BLaER1 treated with 17β-estradiol and CSF1 and Interleukin-3, amounts not matched to agents 10 nM and 100 nM (cell line): ENCODE results near the gene AHDC1.
A peak's percentile ranks its signal among the peaks of the same experiment; 100 is the strongest.

ENCODE experiments used
- H3K27ac ChIP-seq, 11 experiments: shearing (Covaris generic); formaldehyde crosslinking; 2 replicates each; pipeline ENCODE4 v1.8.1; 2022
- H3K27me3 ChIP-seq, 11 experiments: shearing (Covaris generic); formaldehyde crosslinking; 2 replicates each; pipeline ENCODE4 v1.8.1; 2022
- H3K36me3 ChIP-seq, 11 experiments: shearing (Covaris generic); formaldehyde crosslinking; 2 replicates each; pipeline ENCODE4 v1.8.1; 2022
- H3K4me1 ChIP-seq, 10 experiments: shearing (Covaris generic); formaldehyde crosslinking; 2 replicates each; pipeline ENCODE4 v1.8.1; 2022
- H3K4me2 ChIP-seq, 11 experiments: shearing (Covaris generic); formaldehyde crosslinking; 2 replicates each; pipeline ENCODE4 v1.8.1; 2022
- H3K4me3 ChIP-seq, 10 experiments: shearing (Covaris generic); formaldehyde crosslinking; 2 replicates each; pipeline ENCODE4 v1.8.1; 2022
- H3K9ac ChIP-seq, 11 experiments: shearing (Covaris generic); formaldehyde crosslinking; 2 replicates each; pipeline ENCODE4 v1.8.1; 2022
- H3K9me3 ChIP-seq, 11 experiments: shearing (Covaris generic); formaldehyde crosslinking; replicated peaks in 1 of 11; 2 replicates each; pipeline ENCODE4 v1.8.1; 2022
- H4K20me1 ChIP-seq, 11 experiments: shearing (Covaris generic); formaldehyde crosslinking; 2 replicates each; pipeline ENCODE4 v1.8.1; 2022
- Cebpa-rat ChIP-seq, 11 experiments: shearing (Covaris generic); IDR thresholded peaks; 2 replicates each; pipeline ENCODE4 v1.8.1; 2022

The AHDC1 gene

DNA sequence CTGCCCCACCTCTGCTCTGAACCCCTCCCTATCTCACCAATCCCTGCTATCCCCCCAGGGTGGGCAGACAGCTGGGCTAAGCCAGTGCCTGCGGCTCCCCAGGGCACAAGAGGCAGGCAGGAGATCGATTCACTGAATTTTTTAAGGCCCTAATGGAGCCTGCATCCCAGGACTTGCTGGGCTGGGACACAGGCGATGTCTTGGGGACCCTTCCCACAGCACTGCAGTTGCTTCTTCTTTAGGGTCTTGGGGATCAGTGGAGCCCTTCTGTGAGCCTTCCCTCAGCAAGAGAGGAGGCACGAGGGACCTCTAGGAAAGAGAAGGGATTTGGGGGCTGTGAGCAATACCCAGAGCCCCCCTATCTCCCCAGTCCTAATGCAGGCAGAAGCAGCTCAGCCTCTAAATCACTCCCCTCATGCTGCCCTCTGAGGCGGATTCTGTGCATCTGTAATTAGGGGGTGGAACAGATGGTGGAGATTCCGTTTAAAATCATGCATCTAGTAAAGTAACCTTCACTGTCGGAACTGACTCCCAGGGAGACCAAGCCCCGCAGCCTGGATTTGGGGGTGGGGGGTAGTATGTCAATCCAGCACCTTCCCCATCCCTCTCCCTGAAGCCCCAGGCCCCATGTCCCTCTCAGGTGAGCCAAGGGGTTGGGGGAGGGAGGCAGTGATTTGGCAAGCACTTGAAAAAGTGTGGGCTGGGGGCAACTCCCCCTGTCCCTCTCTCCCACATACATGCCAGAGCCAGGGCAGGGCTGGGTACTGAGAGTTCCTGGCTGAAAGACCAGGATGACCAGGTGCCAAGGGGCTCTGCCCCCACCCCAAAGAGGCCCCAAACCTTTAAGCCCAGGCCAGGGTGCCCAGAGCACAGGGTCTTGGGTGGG is 10.0 kb downstream of the AHDC1 start:
- peaks cover 92 to 100% (median 99%) of the 10 kb centered on the region in 10 experiments for H3K4me1 ChIP-seq
- no peak for TF ChIP-seq Cebpa-rat (IDR thresholded peaks at IDR 0.05)

DNA sequence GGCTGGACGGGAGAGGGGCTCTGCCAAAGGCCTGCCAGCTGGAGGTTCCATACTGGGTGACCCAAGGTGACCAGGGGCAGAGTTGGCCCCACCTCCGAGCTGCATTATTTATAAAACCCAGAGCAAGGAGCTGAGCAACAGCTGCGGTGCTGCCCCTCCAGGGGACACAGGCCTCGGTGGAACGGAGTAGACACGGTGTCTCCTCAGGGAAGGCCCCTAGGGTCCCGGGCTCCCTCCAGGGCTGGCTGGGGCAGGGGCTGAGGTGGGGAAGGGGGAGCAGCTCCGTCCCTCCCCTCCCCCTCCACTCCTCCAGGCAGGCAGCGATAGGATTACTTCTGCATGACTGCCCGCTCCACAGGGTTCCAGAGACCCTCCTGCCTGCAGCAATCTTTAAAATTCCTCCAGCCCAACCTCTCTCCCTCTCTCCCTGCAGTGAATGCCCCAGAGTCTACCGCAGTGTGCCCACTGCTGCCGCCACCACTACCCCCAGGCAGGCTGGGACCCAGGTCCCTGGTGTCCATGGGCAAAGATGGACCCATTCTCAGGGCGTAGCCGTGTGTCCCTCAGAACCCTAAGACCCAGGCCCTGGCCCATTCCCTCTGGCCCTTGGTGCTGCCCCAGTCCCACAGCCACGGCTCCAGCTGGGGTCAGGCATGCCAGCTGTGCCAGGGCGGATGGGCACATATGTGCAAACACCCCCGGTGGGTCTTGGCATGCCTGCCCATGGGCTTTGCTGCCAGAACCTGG is 10.8 kb downstream of the AHDC1 start:
- Histone ChIP-seq H3K27me3 (no peaks in the 10 kb centered on the region), H3K36me3 (peaks cover 2 to 57% (median 28%) of the 10 kb centered on the region in 11 experiments; a peak in 18 of 22 replicates), H3K4me1 (peaks cover 84 to 100% (median 94%) of the 10 kb centered on the region in 10 experiments), H3K4me2 (peak overlapping the region; percentile 87 to 100 (median 97); a peak in 21 of 22 replicates), H3K9ac (peak overlapping the region in 10 of 11 experiments; percentile 27 to 65 (median 51); a peak in 19 of 22 replicates), H4K20me1 (peaks cover 99 to 100% (median 100%) of the 10 kb centered on the region in 11 experiments), H3K9me3 (no peaks in the 10 kb centered on the region), H3K4me3 (no peak overlapping the region; a peak in 2 of 20 replicates), H3K27ac (peak overlapping the region in 8 of 11 experiments; percentile 0 to 69 (median 45); a peak in 13 of 22 replicates)
- no peak for TF ChIP-seq Cebpa-rat (IDR thresholded peaks at IDR 0.05)

More for the DNA sequence above, 10.0 kb downstream of the AHDC1 start:
- Histone ChIP-seq H3K27ac (peak overlapping the region in 8 of 11 experiments; percentile 0 to 69 (median 36); a peak in 10 of 22 replicates), H3K4me2 (peak overlapping the region; percentile 87 to 100 (median 97)), H3K36me3 (peaks cover 0 to 49% (median 20%) of the 10 kb centered on the region in 11 experiments; a peak in 15 of 22 replicates), H4K20me1 (peaks cover 99 to 100% (median 100%) of the 10 kb centered on the region in 11 experiments), H3K4me3 (no peak overlapping the region; a peak in 1 of 20 replicates), H3K9me3 (no peaks in the 10 kb centered on the region), H3K27me3 (no peaks in the 10 kb centered on the region), H3K9ac (peak overlapping the region in 10 of 11 experiments; percentile 16 to 65 (median 51); a peak in 20 of 22 replicates)

DNA sequence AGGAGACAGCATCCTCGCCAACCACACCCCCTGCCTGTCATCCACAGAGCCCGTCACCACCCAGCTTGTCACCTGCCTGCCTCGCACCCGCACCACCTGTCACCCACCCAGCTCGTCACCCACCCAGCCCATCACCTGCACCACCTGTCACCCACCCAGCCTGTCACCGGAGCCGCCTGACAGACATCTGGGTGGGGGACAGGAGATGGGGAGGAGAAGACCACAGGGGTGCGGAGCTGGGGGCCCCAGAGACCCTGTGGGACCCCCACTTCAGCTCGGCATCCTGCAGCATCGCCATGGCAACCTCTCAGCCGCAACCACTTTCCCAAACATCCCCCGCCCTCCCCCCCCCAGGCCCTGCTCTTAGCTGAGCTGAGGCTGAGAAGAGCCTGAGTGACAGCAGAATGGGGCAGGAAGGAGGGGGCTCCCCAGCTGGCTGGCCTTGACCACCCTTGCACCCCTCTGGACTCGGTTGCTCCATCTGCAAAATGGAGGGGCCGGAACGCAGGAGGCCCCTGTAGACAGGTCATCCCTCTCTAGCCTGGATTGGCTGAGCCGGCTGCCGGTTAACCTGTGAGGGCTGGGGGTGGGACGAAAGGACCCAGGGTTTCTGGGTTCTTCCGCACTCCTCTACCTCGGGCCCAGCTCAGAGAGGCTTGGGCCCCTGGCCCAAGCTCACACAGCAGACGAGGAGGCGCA is 11.6 kb downstream of the AHDC1 start:
- Histone ChIP-seq H3K4me3 (no peak overlapping the region), H3K36me3 (peaks cover 8 to 64% (median 34%) of the 10 kb centered on the region in 11 experiments; a peak in 19 of 22 replicates), H3K27me3 (no peaks in the 10 kb centered on the region), H3K9ac (peak overlapping the region in 7 of 11 experiments; percentile 27 to 65 (median 56); a peak in 8 of 22 replicates), H3K4me1 (peaks cover 77 to 100% (median 89%) of the 10 kb centered on the region in 10 experiments), H3K27ac (peak overlapping the region in 6 of 11 experiments; percentile 27 to 69 (median 50); a peak in 8 of 22 replicates), H3K4me2 (peak overlapping the region; percentile 87 to 100 (median 97); a peak in 21 of 22 replicates), H4K20me1 (peaks cover 99 to 100% (median 100%) of the 10 kb centered on the region in 11 experiments), H3K9me3 (no peaks in the 10 kb centered on the region)
- TF ChIP-seq Cebpa-rat (IDR thresholded peaks at IDR 0.05): no peak

DNA sequence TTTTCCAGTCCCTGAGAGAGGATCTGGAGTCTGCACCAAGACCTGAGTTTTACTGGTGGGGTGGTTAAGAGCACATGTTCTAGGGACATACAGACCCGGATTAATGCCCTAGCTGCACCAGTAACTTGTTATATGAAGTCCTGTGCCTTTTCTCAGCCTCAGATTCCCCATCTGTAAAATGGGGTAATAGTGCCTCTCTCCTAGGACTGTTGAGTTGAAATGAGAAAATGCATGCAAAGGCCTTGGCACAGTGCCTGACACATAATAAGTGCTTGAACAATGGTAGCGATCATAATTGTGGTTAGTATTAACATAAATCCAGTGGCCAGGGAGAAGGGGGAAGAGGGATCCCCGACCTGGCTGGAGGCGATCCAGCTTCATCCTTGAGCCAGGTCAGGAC is 12.3 kb downstream of the AHDC1 start:
- Histone ChIP-seq H4K20me1 (peaks cover 99 to 100% (median 100%) of the 10 kb centered on the region in 11 experiments), H3K9ac (peak overlapping the region in 7 of 11 experiments; percentile 7 to 53 (median 16); a peak in 6 of 22 replicates), H3K36me3 (peaks cover 8 to 72% (median 42%) of the 10 kb centered on the region in 11 experiments; a peak in 20 of 22 replicates), H3K4me2 (peak overlapping the region; percentile 74 to 91 (median 88)), H3K27me3 (no peaks in the 10 kb centered on the region), H3K27ac (peak overlapping the region in 5 of 11 experiments; percentile 10 to 55 (median 13); a peak in 2 of 22 replicates), H3K4me3 (no peak overlapping the region), H3K9me3 (no peaks in the 10 kb centered on the region), H3K4me1 (peaks cover 69 to 100% (median 87%) of the 10 kb centered on the region in 10 experiments)
- TF ChIP-seq Cebpa-rat (IDR thresholded peaks at IDR 0.05): no peak

DNA sequence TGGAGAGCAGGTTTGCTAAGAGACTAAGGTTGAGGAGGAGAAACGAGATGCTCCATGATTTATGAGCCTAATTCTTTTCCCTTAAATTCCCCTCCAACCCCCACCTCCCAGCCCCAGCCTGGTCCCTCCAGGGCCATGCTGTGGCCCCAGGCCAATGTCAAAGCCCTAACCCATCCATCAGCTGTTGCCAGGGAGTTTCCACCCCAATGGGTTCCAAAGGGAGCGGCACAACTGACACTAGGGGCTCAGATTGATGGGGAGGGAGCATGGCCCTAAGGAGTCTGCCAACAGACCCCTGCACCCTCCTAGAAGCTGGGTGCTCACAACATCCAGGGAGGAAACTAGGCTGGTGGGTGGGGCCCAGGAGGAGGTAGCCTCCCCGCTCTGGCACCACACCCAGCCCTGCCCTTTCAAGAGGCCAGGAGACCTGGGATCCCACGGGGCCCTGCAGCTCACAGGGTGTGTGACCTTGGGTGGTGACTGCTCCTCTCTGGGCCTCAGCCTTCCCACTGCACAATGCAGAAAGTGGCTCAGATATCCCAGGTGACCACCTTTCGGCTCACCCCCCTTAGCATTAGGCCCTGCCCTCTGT is 12.9 kb downstream of the AHDC1 start:
- Histone ChIP-seq H3K4me3 (peak overlapping the region in 1 of 10 experiments; percentile 11; a peak in 1 of 20 replicates), H3K36me3 (peaks cover 12 to 78% (median 48%) of the 10 kb centered on the region in 11 experiments), H3K4me2 (peak overlapping the region; percentile 74 to 91 (median 88)), H3K27me3 (no peaks in the 10 kb centered on the region), H3K27ac (peak overlapping the region in 7 of 11 experiments; percentile 10 to 55 (median 22); a peak in 6 of 22 replicates), H3K9ac (peak overlapping the region in 10 of 11 experiments; percentile 4 to 65 (median 45); a peak in 9 of 22 replicates), H3K9me3 (no peaks in the 10 kb centered on the region), H4K20me1 (peaks cover 99 to 100% (median 100%) of the 10 kb centered on the region in 11 experiments), H3K4me1 (peaks cover 63 to 100% (median 86%) of the 10 kb centered on the region in 10 experiments)
- no peak for TF ChIP-seq Cebpa-rat (IDR thresholded peaks at IDR 0.05)

DNA sequence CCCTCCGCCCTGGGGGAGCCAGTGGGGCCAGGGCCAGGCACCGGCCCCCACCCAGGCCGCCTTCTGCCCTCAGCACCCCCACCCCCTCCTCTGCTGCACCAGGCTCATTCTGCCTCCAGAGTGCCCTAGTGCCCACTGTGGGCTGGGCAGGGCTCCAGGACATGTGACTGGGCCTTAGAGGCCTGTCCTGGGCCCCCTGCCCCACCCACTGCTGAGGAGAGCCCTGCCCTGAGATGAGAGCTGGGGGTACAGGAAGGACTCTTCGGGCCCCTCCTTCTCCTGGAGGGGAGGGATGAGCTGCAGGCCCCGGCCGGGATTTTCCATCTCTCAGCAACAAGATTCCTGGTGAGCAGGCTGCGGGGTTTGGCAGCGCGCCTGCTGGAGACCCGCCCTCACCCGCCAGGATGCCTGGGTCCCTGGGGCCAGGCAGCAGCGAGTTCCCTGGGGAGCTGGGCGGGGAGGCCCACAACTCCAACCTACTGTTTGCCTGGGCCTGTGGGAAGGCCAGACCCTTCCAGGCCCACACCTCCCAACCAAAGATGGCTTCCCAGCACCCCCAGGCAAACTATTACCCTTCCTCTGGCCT is 14.0 kb downstream of the AHDC1 start:
- Histone ChIP-seq H4K20me1 (peaks cover 97 to 100% (median 100%) of the 10 kb centered on the region in 11 experiments), H3K4me3 (peak overlapping the region in 1 of 10 experiments; percentile 34; a peak in 1 of 20 replicates)

DNA sequence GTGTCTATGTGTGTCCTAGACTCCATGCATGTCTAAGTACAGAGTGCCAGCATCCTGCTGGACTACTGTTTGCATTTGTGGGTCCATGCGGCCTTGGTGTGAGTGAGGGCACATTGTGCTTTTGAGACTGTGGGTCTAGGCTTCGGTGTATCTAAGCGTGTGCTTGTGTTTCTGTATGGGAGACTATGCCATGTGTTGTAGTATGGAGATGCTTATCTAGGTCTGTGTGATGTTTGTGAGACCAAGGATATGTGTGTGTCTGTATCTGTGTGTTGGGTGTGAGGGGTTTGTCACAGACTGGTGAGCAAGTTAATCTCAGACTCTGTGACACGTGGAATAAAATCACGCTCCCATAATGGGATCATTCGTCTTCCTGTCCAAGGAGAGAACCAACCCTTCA is 14.5 kb downstream of the AHDC1 start:
- Histone ChIP-seq H3K4me2 (peak overlapping the region in 9 of 11 experiments; percentile 84 to 91 (median 88); a peak in 16 of 22 replicates), H3K4me1 (peaks cover 50 to 90% (median 74%) of the 10 kb centered on the region in 10 experiments), H3K27ac (peak overlapping the region in 7 of 11 experiments; percentile 31 to 55 (median 47); a peak in 12 of 22 replicates), H3K27me3 (no peaks in the 10 kb centered on the region), H4K20me1 (peaks cover 97 to 100% (median 100%) of the 10 kb centered on the region in 11 experiments), H3K9me3 (no peaks in the 10 kb centered on the region), H3K9ac (peak overlapping the region in 9 of 11 experiments; percentile 28 to 65 (median 48); a peak in 13 of 22 replicates), H3K4me3 (no peak overlapping the region), H3K36me3 (peaks cover 12 to 78% (median 45%) of the 10 kb centered on the region in 11 experiments)
- no peak for TF ChIP-seq Cebpa-rat (IDR thresholded peaks at IDR 0.05)

More for the DNA sequence above, 14.0 kb downstream of the AHDC1 start:
- Histone ChIP-seq H3K36me3 (peaks cover 12 to 80% (median 45%) of the 10 kb centered on the region in 11 experiments), H3K4me2 (peak overlapping the region; percentile 74 to 91 (median 88)), H3K9ac (peak overlapping the region in 10 of 11 experiments; percentile 28 to 65 (median 49); a peak in 18 of 22 replicates), H3K27me3 (no peaks in the 10 kb centered on the region), H3K9me3 (no peaks in the 10 kb centered on the region), H3K4me1 (peaks cover 52 to 95% (median 79%) of the 10 kb centered on the region in 10 experiments), H3K27ac (peak overlapping the region in 7 of 11 experiments; percentile 31 to 55 (median 47); a peak in 14 of 22 replicates)
- TF ChIP-seq Cebpa-rat (IDR thresholded peaks at IDR 0.05): no peak
